ENCODE measurements around the gene SLC26A6.

GRCh38 chr3:48647714-48648113 lies 12.5 kb upstream of the SLC26A6 start:
- TF ChIP-seq CTCF (IDR thresholded peaks at IDR 0.05): no peak
- TF ChIP-seq EZH2 (IDR thresholded peaks at IDR 0.05; ENCODE audit: borderline replicate concordance, insufficient read depth, low read depth, low read length, poor library complexity, severe bottlenecking): no peak

All from B cell (primary cell).